C4-2B (cell line): ENCODE measurements around the gene PTPN12.

Source experiments
- H3K27ac ChIP-seq: fragments of 450-650 bp; 2 replicates; pipeline ENCODE4 v1.5.1; 2017
- CTCF ChIP-seq: fragments of 450-650 bp; conservative IDR thresholded peaks from 2 replicates; pipeline ENCODE4 v1.5.1; 2017; ENCODE audit warnings: mild to moderate bottlenecking
- ZFX ChIP-seq: fragments of 450-650 bp; IDR thresholded peaks from 2 replicates; pipeline ENCODE4 v1.6.1; 2017

Gene PTPN12

GRCh38 chr7:77667459-77668086 is 130.5 kb downstream of the PTPN12 start:
- no peak for TF ChIP-seq CTCF
- TF ChIP-seq ZFX, result no peak
- H3K27ac ChIP-seq, result peak overlapping the region; percentile 16; the same call in 1 of the 2 replicates

- TF ChIP-seq CTCF (no peak), ZFX (no peak)
- no peak overlapping the region for H3K27ac ChIP-seq
Observed at GRCh38 chr7:77674878-77675277, 137.8 kb downstream of the PTPN12 start.

- no peak for TF ChIP-seq CTCF
- TF ChIP-seq ZFX, result no peak
- peak overlapping the region; percentile 74 for H3K27ac ChIP-seq
Observed at GRCh38 chr7:77679608-77680007, 142.5 kb downstream of the PTPN12 start.

GRCh38 chr7:77680266-77680665 is 143.2 kb downstream of the PTPN12 start:
- no peak for TF ChIP-seq ZFX
- TF ChIP-seq CTCF, result no peak
- H3K27ac ChIP-seq, result peak overlapping the region; percentile 74

GRCh38 chr7:77684030-77684429 is 146.9 kb downstream of the PTPN12 start:
- TF ChIP-seq ZFX (no peak), CTCF (no peak)
- no peak overlapping the region for H3K27ac ChIP-seq

GRCh38 chr7:77685233-77685632 is 148.1 kb downstream of the PTPN12 start:
- TF ChIP-seq CTCF (no peak), ZFX (no peak)
- no peak overlapping the region for H3K27ac ChIP-seq

GRCh38 chr7:77687100-77687746 is 150.1 kb downstream of the PTPN12 start:
- TF ChIP-seq ZFX (no peak), CTCF (no peak)
- no peak overlapping the region for H3K27ac ChIP-seq
